PC-9 (cell line): Measurements from ENCODE around the gene RSPH10B2.
"Not testable (repeated sequence)": the region's sequence is repeated elsewhere in the genome, so short reads cannot be mapped to it uniquely, and the experiment has no call there.

Experiments
- EZH2 ChIP-seq: fragments of 200-600 bp; sonication (generic); IDR thresholded peaks from 2 replicates; pipeline ENCODE4 v1.8.0; 2017; ENCODE audit warnings: antibody characterized with exemption, low read depth
- TF ChIP-seq, protein P1 (sequence below): fragments of 200-600 bp; sonication (generic); conservative IDR thresholded peaks from 2 replicates; pipeline ENCODE4 v1.6.1; 2017; ENCODE audit warnings: mixed run types, antibody characterized with exemption, mild to moderate bottlenecking, moderate library complexity

GRCh38 chr7:6815470-6815869 is 61.6 kb downstream of the RSPH10B2 start:
- TF ChIP-seq EZH2, result not testable (repeated sequence)
- TF ChIP-seq, protein P1, sequence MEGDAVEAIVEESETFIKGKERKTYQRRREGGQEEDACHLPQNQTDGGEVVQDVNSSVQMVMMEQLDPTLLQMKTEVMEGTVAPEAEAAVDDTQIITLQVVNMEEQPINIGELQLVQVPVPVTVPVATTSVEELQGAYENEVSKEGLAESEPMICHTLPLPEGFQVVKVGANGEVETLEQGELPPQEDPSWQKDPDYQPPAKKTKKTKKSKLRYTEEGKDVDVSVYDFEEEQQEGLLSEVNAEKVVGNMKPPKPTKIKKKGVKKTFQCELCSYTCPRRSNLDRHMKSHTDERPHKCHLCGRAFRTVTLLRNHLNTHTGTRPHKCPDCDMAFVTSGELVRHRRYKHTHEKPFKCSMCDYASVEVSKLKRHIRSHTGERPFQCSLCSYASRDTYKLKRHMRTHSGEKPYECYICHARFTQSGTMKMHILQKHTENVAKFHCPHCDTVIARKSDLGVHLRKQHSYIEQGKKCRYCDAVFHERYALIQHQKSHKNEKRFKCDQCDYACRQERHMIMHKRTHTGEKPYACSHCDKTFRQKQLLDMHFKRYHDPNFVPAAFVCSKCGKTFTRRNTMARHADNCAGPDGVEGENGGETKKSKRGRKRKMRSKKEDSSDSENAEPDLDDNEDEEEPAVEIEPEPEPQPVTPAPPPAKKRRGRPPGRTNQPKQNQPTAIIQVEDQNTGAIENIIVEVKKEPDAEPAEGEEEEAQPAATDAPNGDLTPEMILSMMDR, result not testable (repeated sequence)
